22Rv1 (cell line): ENCODE data around the gene MYO1F.
"Not testable (repeated sequence)": the region's sequence is repeated elsewhere in the genome, so short reads cannot be mapped to it uniquely, and the experiment has no call there.

Experiments used
- H3K27ac ChIP-seq: fragments of 450-650 bp; 2 replicates; pipeline ENCODE4 v1.5.1; 2017
- ZFX ChIP-seq: fragments of 450-650 bp; IDR thresholded peaks from 2 replicates; pipeline ENCODE4 v1.6.1; 2017; ENCODE audit warnings: antibody characterized with exemption, borderline replicate concordance
- TF ChIP-seq, protein P1 (sequence below): fragments of 450-650 bp; IDR thresholded peaks from 2 replicates; pipeline ENCODE4 v1.5.1; 2017; ENCODE audit warnings: mild to moderate bottlenecking

MYO1F gene

DNA sequence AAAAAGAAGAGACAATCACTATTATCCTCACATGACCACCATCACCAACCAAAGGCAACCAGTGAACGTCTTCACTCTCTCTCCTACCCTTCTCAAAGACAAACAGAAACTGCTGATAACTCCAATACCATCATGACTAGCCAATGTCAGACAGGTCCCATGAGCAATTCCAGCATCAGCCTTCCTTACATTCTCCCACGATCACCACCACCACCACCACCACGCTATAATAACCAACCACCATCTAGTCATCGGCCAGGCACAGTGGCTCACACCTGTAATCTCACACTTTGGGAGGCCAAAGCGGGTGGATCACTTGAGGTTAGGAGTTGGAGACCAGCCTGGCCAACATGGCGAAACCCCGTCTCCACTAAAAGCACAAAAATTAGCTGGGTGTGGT, 3.9 kb downstream of the MYO1F start:
- TF ChIP-seq, protein P1, sequence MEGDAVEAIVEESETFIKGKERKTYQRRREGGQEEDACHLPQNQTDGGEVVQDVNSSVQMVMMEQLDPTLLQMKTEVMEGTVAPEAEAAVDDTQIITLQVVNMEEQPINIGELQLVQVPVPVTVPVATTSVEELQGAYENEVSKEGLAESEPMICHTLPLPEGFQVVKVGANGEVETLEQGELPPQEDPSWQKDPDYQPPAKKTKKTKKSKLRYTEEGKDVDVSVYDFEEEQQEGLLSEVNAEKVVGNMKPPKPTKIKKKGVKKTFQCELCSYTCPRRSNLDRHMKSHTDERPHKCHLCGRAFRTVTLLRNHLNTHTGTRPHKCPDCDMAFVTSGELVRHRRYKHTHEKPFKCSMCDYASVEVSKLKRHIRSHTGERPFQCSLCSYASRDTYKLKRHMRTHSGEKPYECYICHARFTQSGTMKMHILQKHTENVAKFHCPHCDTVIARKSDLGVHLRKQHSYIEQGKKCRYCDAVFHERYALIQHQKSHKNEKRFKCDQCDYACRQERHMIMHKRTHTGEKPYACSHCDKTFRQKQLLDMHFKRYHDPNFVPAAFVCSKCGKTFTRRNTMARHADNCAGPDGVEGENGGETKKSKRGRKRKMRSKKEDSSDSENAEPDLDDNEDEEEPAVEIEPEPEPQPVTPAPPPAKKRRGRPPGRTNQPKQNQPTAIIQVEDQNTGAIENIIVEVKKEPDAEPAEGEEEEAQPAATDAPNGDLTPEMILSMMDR: no peak
- no peak for TF ChIP-seq ZFX
- no peak overlapping the region for H3K27ac ChIP-seq

DNA sequence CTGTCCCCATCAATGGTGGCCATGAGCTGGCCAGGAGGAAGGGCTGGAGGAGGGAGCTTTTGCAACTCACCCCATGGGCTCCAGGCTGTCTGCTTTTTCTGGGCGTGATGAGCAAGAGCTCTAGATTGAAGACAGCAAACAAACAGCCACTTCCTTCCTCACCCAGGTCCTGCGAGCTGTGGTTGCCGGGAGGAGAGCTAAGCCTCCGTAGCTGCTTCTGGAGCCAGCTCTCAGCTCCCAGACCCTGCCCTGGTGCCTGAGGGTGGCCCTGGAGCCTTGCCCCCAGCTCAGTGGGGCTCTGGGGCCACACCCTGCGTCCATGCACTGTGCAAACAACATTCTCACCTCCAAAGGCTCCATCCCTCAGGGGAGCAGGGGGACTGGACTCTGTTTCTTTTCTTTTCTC, 6.2 kb downstream of the MYO1F start:
- no peak for TF ChIP-seq ZFX
- TF ChIP-seq, protein P1: no peak
- H3K27ac ChIP-seq: no peak overlapping the region

DNA sequence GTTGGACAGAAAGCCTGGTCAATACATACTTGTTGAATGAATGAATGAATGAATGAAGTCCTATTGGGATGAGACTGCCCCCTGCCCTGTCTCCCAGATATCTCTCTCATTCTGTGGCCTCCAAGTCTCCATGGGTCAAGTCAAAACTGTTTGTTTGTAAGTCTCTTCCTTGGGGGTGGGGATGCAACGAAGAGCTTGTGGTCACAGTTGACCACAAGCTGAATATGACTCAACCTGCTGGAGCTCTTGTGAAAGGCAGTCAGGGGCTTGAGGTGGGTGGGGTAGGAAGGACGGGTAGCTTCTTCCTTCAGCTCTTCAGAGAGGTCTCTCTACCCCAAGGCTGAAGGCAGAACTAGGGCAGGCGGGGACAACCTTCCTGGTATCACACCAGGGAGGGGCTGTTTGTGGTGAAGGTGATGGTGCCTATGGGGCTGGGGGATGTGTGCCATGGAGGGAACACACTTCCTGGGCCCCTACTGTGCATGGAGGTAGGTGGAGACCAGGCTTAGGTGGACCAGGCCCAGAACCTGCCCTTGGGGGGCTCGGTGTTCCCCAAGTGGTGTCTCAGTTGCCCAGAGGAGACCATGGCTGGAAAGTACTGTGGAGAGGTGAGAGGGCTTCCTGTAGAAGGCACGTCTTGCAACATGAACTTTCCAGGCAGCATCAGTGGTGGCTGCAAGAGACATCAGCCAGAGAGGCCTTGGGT, 8.0 kb downstream of the MYO1F start:
- TF ChIP-seq, protein P1: no peak
- TF ChIP-seq ZFX: no peak
- H3K27ac ChIP-seq: no peak overlapping the region

DNA sequence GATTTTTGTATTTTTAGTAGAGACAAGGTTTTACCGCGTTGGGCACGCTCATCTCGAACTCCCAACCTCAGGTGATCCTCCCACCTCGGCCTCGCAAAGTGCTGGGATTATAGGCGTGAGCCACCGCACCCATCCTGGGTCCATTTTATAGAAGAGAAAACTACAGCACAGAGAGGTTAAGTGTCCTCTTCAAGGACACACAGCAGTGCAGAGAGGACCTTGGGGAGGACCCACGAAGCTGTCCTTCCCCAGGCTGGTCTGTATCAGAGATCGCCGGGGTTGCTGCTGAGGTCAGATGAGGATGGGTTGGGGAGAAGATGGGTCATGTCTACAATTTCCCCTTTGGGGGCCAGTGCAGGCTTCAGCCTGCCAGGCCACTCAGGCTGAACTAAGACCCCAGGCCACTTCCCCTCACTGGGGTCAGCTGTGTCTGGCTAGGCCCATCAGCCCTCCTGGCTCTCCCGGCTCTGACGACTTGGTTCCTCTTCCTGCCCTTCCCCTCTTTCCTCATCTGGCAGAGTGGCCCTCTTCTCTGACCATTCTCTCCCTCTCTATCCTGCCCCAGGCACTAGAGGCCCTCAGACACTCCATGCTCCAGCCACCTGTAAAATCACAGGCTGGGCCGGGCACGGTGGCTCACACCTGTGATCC, 9.6 kb downstream of the MYO1F start:
- TF ChIP-seq, protein P1: no peak
- no peak overlapping the region for H3K27ac ChIP-seq

DNA sequence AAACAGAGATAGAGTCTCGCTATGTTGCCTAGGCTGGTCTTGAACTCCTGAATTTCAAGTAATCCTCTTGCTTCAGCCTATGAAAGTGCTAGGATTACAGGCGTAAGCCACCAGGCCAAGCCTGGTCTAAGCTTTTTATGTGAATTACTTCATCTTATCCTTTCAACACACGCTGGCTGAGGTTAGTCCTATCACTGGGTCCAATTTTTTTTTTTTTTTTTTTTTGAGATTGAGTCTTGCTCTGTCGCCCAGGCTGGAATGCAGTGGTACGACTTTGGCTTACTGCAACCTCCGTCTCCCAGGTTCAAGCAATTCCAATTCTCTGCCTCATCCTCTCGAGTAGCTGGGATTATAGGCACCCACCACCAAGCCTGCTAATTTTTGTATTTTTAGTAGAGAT, 10.4 kb downstream of the MYO1F start:
- TF ChIP-seq, protein P1: no peak
- TF ChIP-seq ZFX: no peak
- no peak overlapping the region for H3K27ac ChIP-seq

DNA sequence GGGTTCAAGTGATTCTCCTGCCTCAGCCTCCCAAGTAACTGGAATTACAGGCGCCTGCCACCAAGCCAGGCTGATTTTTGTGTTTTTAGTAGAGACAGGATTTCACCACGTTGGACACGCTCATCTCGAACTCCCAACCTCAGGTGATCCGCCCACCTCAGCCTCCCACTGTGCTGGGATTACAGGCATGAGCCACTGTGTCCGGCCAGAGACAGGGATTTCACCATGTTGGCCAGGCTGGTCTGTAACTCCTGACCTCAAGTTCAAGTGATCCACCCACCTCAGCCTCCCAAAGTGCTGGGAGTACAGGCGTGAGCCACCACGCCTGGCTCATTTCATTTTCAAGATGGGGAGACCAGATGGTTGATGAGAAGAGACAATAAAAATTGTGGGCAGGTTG, 12.4 kb downstream of the MYO1F start:
- not testable (repeated sequence) for H3K27ac ChIP-seq

DNA sequence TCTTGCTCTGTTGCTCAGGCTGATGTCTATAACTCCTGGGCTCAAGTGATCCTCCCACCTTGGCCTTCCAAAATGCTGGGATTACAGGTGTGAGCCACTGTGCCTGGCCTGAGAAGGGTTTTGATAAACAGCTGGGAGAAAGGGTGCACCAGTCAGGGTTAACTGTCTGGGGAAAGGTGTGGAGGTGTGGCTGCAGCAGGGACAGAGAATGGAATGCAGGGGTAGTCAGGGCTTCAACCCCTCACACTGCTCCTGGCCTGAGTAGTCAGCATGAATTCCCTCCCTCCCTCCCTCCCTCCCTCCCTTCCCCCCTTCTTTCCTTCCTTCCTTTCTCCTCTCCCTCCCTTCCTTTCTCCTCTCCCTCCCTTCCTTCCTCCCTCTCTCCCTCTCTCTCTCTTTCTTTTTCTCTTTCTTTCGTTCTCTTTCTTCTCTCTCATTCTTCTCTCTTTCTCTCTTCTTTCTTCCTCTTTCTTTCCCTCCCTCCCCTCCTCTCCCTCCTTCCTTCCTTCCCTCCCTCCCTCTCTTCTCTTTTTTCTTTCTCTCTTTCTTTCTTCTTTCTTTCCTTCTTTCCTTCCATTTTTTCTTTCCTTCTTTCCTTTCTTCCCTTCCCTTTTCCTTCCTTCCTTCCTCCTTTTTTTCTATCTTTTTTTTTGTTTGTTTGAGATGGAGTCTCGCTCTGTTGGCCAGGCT, 16.0 kb downstream of the MYO1F start:
- H3K27ac ChIP-seq: no peak overlapping the region
- TF ChIP-seq, protein P1: no peak
- no peak for TF ChIP-seq ZFX
